T-helper 9 cell (primary cell): ENCODE results near the gene FGF14.

Source experiments
- DNase-seq: peaks from one replicate; pipeline ENCODE4 v3.0.0-alpha.2; 2020

Gene FGF14

DNA sequence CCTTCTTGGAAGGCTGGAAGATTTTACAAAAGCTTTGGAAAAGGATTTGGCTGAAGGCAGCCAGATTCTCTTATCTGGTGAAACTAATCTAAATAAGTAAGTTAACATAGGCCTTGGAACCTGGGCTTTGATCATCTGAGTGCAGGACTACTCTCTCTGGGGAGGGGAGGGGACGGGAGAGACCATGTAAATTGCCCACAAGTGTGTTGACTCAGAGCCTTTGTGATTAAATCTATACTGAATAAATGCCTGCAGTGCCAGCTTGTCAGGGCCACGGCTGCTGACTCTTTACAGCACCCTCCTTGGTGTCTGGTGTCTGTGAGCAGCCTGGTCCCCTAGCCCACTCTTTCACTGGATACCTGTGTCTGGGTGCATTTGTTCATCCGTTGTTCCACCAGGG, 698.0 kb downstream of the FGF14 start:
- DNase-seq, result no peak

DNA sequence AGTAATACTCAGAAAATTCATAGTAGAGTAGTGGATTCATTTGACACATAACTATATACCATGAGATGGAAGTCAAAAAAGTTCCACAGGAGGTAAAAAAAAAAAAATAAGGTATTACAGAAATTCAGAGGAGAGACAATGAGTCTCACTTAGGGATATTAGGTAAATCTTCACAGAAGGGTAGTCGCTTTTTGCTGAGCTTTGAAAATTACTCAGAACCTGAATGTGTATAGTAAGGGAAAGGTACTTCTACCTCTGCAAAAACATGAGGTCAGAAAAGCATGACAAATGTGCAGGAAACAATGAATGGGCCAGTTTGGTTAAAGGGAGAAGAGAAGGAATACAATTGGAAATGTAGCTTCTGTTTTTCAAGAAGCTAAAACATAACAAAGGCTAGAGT, 698.8 kb downstream of the FGF14 start:
- DNase-seq, result no peak

DNA sequence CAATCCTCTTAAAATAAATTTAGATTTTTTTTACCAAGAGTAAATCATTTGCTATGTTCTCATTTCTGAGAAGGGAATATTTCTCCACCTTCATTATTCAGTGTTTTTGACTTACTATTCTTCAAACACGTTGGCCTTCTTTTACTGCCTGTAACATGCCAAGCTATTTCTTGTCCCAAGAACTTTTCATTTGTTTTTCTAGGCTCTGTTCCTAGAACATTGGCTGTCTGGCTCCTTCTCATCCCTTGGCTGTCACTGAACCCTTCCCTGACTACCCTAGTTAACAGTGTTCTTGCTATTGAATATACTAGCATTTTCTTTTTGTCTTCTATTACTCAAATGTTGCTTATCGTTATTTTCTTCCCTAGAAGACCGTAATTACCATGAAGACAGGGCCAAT, 701.2 kb downstream of the FGF14 start:
- no peak for DNase-seq

DNA sequence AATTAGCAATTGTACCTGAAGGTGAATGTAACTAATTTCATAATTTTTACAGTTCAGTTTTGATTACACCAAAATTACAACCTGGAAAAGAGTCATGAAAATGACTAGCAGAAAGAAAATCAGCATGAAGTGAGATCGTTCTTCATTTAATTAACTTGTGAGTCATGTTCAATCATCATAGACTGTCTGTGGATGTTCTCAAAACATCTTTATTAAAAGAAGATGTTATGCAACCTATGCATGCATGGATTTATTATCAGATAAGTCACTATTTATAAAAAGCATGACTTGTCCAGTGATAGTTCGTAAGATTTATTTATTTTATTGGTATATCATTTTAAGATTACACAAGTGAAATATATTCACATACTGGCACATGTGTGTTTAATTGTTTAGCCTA, 703.4 kb downstream of the FGF14 start:
- DNase-seq, result no peak

DNA sequence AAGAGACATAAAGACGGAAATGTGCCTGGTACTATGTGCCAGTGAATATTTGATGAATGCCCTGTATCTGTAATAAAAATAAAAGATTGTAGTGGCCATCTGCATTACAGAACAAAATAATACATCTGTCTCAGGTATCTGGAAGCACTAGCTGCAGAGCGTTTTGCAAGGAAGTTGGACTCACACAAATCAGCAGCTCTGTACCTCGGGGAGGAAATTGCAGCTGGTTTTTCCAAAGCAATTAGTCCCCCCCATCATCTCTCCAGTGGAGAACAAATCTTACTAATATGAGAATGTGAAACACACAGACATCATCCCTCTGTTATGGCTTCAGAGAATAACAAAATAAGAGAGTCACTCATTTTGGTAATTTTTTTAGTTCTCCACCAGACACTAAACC, 704.1 kb downstream of the FGF14 start:
- DNase-seq, result no peak

DNA sequence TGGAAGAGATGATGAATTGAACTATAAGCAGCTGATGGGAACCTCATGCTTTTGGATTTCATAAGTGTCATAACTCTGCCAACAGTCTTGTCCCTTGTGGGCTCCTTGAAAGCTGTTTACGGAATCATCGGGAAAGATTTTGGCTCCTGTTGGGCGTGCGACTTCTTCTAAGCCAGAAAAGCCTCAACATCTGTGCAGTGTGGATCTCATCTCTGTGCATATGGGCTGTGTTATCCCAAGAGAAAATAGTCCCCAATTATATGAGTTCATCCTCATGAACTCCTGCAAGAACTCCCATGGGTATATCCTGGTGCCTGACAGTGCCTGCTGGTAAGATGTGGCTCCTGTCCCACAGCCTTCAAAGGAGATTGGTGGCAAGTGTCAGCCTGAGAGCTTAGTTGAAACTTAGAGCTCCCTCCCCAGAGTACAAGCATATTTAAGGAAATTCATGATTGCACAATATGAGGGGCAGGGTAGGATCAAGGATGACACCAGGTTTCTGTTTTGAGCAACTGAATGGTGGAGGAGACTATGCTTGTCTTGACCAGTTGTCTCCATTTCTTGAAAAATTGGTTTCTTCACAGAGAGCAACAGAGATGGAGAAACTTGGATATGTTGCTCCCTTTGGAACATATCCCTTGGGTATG, 705.9 kb downstream of the FGF14 start:
- DNase-seq, result no peak

DNA sequence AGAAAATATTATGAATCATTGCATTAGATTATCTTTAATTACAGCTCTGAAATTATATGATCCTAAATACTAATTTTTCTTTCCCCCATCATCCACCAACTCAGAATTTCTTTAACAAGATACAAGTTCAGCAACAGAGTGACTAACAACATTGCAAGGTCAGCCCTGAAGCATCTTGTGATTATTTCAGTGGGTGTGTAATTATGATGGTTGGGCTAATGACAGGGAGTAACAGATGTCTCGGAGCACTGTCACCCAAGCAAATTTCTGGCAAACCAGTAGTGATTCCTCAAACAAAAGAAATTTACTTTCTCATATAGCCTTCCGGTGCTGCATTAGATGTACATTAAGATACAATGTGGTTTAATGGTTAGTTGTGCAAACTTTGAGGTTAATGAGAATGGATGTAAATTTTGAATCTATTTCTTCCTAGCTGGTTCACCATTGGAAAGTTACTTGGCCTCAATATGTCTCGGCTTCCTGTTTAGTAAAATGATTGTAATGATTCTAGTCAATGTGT, 710.4 kb downstream of the FGF14 start:
- no peak for DNase-seq

DNA sequence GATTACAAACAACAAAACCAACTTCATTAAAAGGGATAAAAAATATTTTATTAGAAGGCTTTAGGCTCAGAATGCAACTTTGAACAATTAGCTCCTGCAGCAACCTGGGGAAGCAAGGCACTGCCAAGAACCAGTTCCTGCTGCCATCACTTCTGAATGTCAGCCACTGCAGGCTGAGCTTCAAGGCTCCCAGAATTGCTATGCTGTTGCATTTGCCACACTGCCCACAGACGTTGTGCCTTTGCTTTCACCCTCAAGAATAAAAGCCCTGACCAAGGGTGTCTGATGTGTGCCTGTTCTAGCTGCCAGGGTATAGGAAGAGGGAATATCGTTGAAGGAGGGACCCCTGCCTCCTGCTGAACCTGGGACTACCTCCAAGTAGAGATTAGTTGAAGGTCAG, 711.0 kb downstream of the FGF14 start:
- no peak for DNase-seq

DNA sequence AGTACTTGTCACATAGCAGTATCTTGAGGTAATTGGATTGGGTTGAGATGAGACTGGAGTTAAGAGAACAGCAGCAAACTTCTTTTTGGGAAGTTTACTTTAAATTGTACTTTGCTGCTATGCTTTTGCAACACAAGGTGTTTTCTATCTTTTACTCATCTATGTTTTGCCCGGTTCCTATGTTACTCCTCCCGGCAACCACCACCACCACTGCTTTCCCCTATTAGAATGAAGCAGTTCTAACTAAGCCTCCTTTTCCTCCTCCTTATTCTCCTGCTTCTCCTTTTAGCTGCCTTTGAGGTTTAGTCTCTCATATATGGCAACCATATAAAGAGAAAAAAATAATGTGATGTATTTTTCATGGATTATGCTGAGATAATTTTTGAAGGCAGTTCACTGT, 715.8 kb downstream of the FGF14 start:
- DNase-seq, result no peak

DNA sequence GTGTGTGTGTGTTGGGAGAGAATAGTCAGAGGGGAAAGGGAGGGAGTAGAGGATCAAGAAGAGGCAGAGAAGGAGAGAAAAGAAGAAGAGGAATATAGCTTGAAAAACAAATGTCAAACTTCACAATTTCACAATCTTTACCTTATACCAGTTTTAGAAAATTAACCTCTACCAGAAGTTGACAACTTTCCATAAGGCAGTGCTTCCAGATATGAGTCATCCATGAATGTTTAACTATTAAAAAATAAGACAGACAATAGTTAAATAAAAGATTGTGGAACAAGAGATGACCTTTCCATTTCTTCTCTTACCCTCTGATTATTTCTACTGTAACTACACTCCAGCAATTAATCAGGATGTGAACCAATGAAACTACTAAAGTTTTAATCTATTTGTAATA, 720.0 kb downstream of the FGF14 start:
- DNase-seq, result no peak

DNA sequence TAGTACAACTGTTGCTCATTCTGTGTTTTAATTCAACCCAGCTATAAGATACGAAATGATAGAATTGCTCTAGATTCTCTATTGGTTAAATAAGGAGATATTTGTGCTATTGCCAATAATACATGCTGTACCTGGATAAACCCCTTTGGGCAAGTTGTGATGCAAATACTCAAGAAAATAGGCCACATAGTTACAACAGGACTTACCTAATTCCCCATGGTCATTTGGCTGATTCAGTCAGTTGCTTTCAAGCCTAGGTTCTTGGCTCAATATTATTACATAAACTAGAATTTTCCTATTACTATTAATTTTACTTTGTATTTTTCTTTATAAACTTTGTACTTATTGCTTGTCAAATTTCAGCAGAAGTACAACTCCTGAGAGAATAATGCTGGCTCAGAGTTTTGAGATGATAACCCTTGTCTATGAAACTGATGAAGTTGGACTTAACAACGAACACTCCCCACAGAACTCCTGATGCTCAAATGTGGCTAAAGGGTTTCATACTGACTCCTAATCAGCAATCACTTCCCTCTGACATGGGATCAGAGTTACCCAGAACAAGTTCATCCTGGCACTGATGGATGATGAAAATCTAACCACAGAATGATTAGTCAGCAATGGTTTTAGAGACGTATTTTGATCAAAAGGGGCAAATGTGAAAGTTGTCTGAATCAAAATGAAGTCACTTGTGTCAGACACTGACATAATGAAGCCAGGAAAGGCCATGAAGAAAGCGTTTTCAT, 728.3 kb downstream of the FGF14 start:
- no peak for DNase-seq

DNA sequence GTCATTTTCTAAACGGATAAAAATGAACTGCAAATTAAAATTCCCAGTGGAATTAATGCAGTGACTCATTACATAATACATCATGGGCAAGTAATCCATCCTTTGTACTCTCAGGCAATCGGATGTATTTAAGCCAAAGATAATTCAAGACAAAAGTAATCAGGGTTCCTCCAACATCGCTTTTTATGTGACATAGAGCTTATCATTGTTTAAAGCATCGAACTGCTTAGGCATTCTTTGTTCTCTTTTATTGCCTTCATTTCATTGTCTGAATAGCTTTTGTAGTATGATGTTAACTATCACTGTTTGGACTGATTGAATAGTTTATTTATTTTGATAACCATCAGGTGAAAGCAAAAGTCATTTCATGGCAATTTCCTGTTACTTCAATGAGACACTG, 740.0 kb downstream of the FGF14 start:
- DNase-seq, result no peak
